Stimulated activated naive CD8-positive, alpha-beta T cell treated with anti-CD3 and anti-CD28 coated beads, Interleukin-15, amount 100 ng/mL, for 72 hours (primary cell): Measurements from ENCODE around the gene NEUROD2.

Experiments
- ATAC-seq: fragments of 150-1000 bp; cut with Tn5 transposase; 2 replicates; pipeline ENCODE4 v1.10.0; 2021; ENCODE audit warnings: mild to moderate bottlenecking, moderate library complexity
- DNase-seq, 2 donors: peaks; one replicate each; pipeline ENCODE4 v3.0.0; 2021 to 2022
- H3K27ac Mint-ChIP-seq, 2 donors: one replicate each; pipeline ENCODE4 v1.8.0; 2022; ENCODE audit warnings: mild to moderate bottlenecking in 2 of 2, mixed read lengths in 2 of 2, moderate library complexity in 2 of 2
- H3K27me3 Mint-ChIP-seq: one replicate; pipeline ENCODE4 v1.8.0; 2022; ENCODE audit warnings: mixed read lengths
- H3K4me1 Mint-ChIP-seq: one replicate; pipeline ENCODE4 v1.8.0; 2022; ENCODE audit warnings: mild to moderate bottlenecking, mixed read lengths
- H3K4me3 Mint-ChIP-seq, 2 donors: one replicate each; pipeline ENCODE4 v1.8.0; 2022; ENCODE audit warnings: mild to moderate bottlenecking in 2 of 2, mixed read lengths in 2 of 2, moderate library complexity in 1 of 2
- H3K9me3 Mint-ChIP-seq, 2 donors: one replicate each; pipeline ENCODE4 v1.8.0; 2022; ENCODE audit warnings: mixed read lengths in 2 of 2

Gene NEUROD2

DNA sequence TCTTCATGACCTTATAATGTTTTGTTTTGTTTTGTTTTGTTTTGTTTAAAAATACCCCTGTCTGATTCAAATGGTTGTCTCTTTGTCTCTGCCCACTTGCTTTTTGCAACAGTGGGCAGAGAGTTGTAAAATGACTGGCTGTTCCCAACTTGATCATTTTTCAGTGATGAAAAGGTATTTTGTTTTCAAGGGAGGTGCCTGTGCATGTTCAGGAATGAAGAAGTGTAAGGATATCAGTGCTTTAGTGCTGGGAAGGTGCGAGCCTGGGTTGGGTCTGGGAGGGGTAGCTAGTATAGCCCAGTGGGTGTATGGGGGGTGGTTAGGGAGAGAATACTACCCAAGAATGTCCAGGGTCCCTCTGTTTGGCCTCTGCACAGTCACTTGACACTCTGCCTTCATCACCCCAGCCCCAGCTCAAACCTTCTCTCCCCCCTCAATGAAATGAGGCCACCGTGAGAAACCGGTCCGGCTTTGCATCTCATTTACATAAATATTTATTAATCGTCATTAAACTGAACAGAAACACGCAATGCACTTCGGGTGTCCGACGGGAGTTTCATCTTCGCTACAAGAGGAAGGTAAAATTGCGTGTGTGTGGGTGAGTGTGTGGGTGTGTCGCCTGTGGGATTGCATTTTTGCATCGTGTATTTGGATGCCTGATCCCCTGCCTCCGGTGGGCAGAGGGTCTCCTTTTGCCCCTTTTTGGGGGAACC lies 4.3 kb downstream of the NEUROD2 start:
- no peaks in the 10 kb centered on the region for H3K9me3 Mint-ChIP-seq
- H3K4me1 Mint-ChIP-seq, result peaks cover 60% of the 10 kb centered on the region
- DNase-seq (no peak), ATAC-seq (no peak)
- peaks cover 100% of the 10 kb centered on the region for H3K27me3 Mint-ChIP-seq
- H3K4me3 Mint-ChIP-seq, result peak overlapping the region in 1 of 2 donors; percentile 16
- H3K27ac Mint-ChIP-seq, result no peak overlapping the region

- no peaks in the 10 kb centered on the region for H3K9me3 Mint-ChIP-seq
- H3K27ac Mint-ChIP-seq, result no peak overlapping the region
- peaks cover 66% of the 10 kb centered on the region for H3K4me1 Mint-ChIP-seq
- H3K4me3 Mint-ChIP-seq, result no peak overlapping the region
- ATAC-seq (no peak), DNase-seq (no peak)
- peaks cover 100% of the 10 kb centered on the region for H3K27me3 Mint-ChIP-seq
These were observed 5.0 kb downstream of the NEUROD2 start for GRCh38 chr17:39602533-39603303.

GRCh38 chr17:39601758-39602532 lies 5.8 kb downstream of the NEUROD2 start:
- ATAC-seq, result no peak
- Mint-ChIP-seq H3K4me3 (no peak overlapping the region), H3K9me3 (no peaks in the 10 kb centered on the region), H3K27me3 (peaks cover 100% of the 10 kb centered on the region), H3K27ac (no peak overlapping the region), H3K4me1 (peaks cover 62% of the 10 kb centered on the region)
- DNase-seq, result no peak

DNA sequence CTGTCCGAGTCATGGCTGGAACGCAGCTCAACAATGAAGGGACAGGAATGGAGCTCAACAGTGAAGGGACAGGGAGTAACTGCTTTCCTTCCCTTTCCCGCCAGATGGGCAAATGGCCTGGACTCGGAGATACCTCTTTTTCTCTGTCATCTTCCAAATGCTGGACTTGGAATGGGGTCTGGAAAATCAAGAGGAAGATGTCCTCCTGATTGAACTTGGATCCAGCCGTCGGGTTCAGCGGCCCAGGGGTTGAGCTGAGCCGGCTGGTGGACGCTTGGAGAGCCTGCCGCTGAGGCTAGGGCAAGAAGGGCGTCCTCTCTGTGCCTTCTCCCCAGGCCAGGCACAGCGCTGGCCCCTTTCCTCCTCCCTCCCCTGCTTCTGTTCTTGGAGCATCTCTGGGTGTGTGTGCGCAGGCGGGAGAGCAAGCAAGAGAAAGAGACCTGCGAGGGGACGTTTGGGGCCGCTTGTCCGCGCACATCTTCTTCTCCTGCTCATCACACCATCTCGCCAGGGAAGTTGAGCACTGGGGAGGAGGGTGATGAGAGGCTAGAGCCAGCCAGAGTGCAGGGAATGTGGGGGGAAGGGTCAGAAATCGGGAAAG lies 6.6 kb downstream of the NEUROD2 start:
- Mint-ChIP-seq H3K4me1 (peaks cover 59% of the 10 kb centered on the region), H3K4me3 (no peak overlapping the region), H3K27me3 (peaks cover 100% of the 10 kb centered on the region), H3K9me3 (no peaks in the 10 kb centered on the region), H3K27ac (no peak overlapping the region)
- DNase-seq (no peak), ATAC-seq (no peak)

- H3K4me1 Mint-ChIP-seq, result peaks cover 55% of the 10 kb centered on the region
- ATAC-seq (no peak), DNase-seq (no peak)
- no peak overlapping the region for H3K4me3 Mint-ChIP-seq
- H3K9me3 Mint-ChIP-seq, result no peaks in the 10 kb centered on the region
- no peak overlapping the region for H3K27ac Mint-ChIP-seq
- peaks cover 100% of the 10 kb centered on the region for H3K27me3 Mint-ChIP-seq
These were observed 7.3 kb downstream of the NEUROD2 start for GRCh38 chr17:39600288-39600996.

DNA sequence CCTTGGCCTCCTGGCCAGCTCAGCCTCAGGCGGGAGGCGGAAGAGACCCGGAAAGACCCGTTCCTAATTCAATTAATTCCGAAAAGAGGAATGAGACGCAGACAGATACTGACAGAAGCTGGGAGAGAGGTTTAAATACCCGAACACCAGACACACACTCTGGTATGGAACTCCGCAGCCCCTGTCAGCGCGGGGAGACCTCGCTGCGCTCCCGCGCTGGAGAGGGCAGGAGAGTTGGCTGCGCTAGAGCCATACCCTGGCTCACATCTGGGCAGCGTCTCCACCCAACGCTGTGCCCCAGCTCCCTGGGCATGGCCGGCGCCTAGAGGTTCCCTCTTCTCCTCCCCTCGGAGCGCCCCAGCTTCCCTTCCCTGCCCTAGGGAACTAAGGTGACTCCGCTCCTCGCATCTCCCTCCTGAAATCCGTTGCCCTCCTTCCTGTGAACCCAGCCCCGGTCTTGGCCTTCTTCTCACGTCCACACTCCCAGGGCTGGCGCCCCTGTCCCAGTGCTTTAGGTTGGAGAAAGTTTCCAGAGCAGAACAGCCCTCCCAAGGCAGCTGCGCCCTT lies 8.0 kb downstream of the NEUROD2 start:
- peak overlapping the region in 1 of 2 donors; percentile 3 for H3K4me3 Mint-ChIP-seq
- ATAC-seq, result no peak
- peaks cover 48% of the 10 kb centered on the region for H3K4me1 Mint-ChIP-seq
- H3K27me3 Mint-ChIP-seq, result peaks cover 100% of the 10 kb centered on the region
- no peak overlapping the region for H3K27ac Mint-ChIP-seq
- no peaks in the 10 kb centered on the region for H3K9me3 Mint-ChIP-seq
- DNase-seq, result no peak

DNA sequence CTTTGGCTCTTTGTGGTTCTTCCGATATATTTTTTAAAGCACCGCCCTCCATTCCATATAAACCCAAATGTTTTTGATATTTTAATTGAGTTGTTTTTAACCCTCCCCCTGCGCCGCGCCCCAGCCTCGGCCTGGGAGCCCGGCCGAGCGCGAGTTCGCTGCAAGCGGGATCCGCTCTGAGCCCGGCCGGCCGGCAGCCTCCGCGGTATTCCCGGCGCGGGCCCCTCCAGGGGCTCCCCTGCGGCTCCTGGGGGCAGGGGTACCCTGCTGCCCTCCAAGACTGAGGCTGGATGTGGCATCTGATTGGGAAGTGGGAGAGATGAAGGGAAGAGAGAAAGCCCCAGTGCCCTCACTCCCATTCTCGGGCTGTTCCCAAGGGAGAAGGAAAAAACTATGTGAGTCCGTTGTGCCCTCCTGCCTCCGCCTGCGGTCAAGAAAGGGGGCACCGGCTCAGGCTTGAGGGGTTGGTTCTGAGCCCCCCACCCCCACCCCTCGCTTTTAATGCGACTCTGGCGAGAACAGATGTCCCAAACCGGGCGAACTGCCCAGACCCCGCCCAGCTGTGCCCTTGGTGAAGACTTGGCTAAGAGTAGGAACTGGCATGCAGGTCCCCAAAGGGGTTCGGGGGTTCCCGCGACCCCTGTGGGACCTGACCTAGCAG lies 8.6 kb downstream of the NEUROD2 start:
- peaks cover 45% of the 10 kb centered on the region for H3K4me1 Mint-ChIP-seq
- H3K4me3 Mint-ChIP-seq, result peak overlapping the region in 1 of 2 donors; percentile 24
- peaks cover 100% of the 10 kb centered on the region for H3K27me3 Mint-ChIP-seq
- no peak for DNase-seq
- ATAC-seq, result no peak
- H3K9me3 Mint-ChIP-seq, result no peaks in the 10 kb centered on the region
- H3K27ac Mint-ChIP-seq, result no peak overlapping the region

- Mint-ChIP-seq H3K4me3 (no peak overlapping the region), H3K9me3 (no peaks in the 10 kb centered on the region), H3K27me3 (peaks cover 99% of the 10 kb centered on the region), H3K4me1 (peaks cover 42% of the 10 kb centered on the region), H3K27ac (no peak overlapping the region)
- no peak for ATAC-seq
- DNase-seq, result no peak
These were observed 9.1 kb downstream of the NEUROD2 start for GRCh38 chr17:39598630-39599003.

DNA sequence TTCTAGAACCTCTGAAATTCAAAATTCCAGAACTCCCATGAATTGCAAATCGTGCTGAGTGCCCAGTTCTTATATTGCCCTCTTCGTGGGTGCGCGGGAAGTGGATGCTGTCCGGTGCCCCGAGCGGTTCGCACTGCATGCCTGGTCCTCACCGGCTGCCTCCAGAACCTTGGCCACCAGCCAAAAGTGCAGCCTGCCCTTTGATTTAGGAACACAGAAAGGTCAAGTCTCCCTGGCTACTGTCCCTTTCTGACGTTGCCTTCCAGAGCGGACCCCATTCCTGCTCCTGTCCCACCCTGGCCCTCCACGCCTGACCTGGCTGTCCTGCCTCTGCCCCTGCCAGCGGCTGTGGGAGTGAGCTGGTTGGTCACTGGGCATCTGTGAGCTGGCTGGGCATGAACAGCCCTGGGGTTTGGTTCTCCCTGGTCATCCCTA lies 9.7 kb downstream of the NEUROD2 start:
- Mint-ChIP-seq H3K27ac (no peak overlapping the region), H3K27me3 (peaks cover 99% of the 10 kb centered on the region), H3K4me1 (peaks cover 37% of the 10 kb centered on the region), H3K4me3 (no peak overlapping the region), H3K9me3 (no peaks in the 10 kb centered on the region)
- DNase-seq (no peak), ATAC-seq (no peak)

DNA sequence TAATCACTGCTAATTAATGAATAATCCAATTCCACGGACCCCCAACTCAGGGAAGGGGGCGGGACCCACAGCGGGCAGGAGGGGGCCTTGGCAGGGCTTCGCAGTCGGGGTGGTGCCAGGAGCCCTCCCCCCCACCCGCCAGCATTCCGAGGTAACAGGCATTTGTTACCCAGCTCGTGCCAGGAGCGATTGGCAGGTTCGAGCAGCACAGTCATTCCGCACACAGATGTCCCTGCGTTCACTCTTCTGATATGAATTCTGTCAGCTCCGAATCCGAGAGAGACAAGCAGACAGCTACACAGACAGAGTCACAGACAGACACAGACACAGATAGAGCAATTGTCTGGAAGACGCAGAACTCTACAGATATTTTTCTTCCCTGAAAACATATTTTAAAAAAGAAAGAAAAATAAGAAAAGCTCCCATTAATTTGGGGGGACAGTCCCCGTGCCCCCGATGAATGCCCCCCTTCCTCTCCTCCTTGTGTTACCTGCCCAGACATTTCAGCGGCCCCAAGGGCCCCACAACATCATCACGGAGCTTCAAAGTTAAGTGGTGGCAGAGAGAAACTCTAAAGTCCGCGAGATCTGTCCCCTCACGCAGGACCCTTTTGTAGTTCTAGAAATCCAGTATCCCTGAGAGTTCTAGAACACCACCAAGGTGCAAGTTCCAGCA lies 10.2 kb downstream of the NEUROD2 start:
- H3K27me3 Mint-ChIP-seq, result peaks cover 99% of the 10 kb centered on the region
- no peak overlapping the region for H3K4me3 Mint-ChIP-seq
- DNase-seq (no peak), ATAC-seq (peak; percentile 43)
- no peaks in the 10 kb centered on the region for H3K9me3 Mint-ChIP-seq
- peaks cover 35% of the 10 kb centered on the region for H3K4me1 Mint-ChIP-seq
- no peak overlapping the region for H3K27ac Mint-ChIP-seq

GRCh38 chr17:39596543-39597267 lies 11.0 kb downstream of the NEUROD2 start:
- Mint-ChIP-seq H3K27ac (no peak overlapping the region), H3K4me1 (peaks cover 40% of the 10 kb centered on the region), H3K27me3 (peaks cover 99% of the 10 kb centered on the region), H3K9me3 (no peaks in the 10 kb centered on the region), H3K4me3 (no peak overlapping the region)
- ATAC-seq (no peak), DNase-seq (no peak)

- Mint-ChIP-seq H3K9me3 (no peaks in the 10 kb centered on the region), H3K4me3 (no peak overlapping the region), H3K27me3 (peaks cover 96% of the 10 kb centered on the region), H3K4me1 (peaks cover 35% of the 10 kb centered on the region), H3K27ac (no peak overlapping the region)
- ATAC-seq (no peak), DNase-seq (no peak)
These were observed 11.7 kb downstream of the NEUROD2 start for GRCh38 chr17:39595928-39596510.

GRCh38 chr17:39595294-39595693 lies 12.4 kb downstream of the NEUROD2 start:
- ATAC-seq, result no peak
- no peak overlapping the region for H3K27ac Mint-ChIP-seq
- H3K9me3 Mint-ChIP-seq, result no peaks in the 10 kb centered on the region
- peaks cover 89% of the 10 kb centered on the region for H3K27me3 Mint-ChIP-seq
- H3K4me3 Mint-ChIP-seq, result no peak overlapping the region
- peaks cover 32% of the 10 kb centered on the region for H3K4me1 Mint-ChIP-seq
- DNase-seq, result no peak
